ENCODE data around the gene RGS7.
A peak's percentile ranks its signal among the peaks of the same experiment; 100 is the strongest.
"Not testable (repeated sequence)": the region's sequence is repeated elsewhere in the genome, so short reads cannot be mapped to it uniquely, and the experiment has no call there.

RGS7 gene

GRCh38 chr1:241131636-241132194 lies 225.3 kb downstream of the RGS7 start:
- no peak for DNase-seq

- DNase-seq: no peak
Measured at GRCh38 chr1:241130881-241131280, 226.1 kb downstream of the RGS7 start.

GRCh38 chr1:241129207-241129960 lies 227.6 kb downstream of the RGS7 start:
- DNase-seq: no peak

GRCh38 chr1:241125286-241125685 lies 231.7 kb downstream of the RGS7 start:
- DNase-seq: no peak

GRCh38 chr1:241118049-241118448 lies 239.0 kb downstream of the RGS7 start:
- no peak for DNase-seq

- no peak for DNase-seq
Measured at GRCh38 chr1:241115784-241116183, 241.2 kb downstream of the RGS7 start.

- no peak for DNase-seq
Measured at GRCh38 chr1:241114699-241115233, 242.2 kb downstream of the RGS7 start.

GRCh38 chr1:241113557-241113956 lies 243.4 kb downstream of the RGS7 start:
- no peak for DNase-seq

GRCh38 chr1:241109039-241109438 lies 248.0 kb downstream of the RGS7 start:
- DNase-seq: no peak

GRCh38 chr1:241105147-241105546 lies 251.9 kb downstream of the RGS7 start:
- no peak for DNase-seq

GRCh38 chr1:241102664-241103063 lies 254.3 kb downstream of the RGS7 start:
- no peak for DNase-seq

- no peak for DNase-seq
Measured at GRCh38 chr1:241101622-241102021, 255.4 kb downstream of the RGS7 start.

- DNase-seq: no peak
Measured at GRCh38 chr1:241097479-241097878, 259.5 kb downstream of the RGS7 start.

- DNase-seq: no peak
Measured at GRCh38 chr1:241096982-241097381, 260.0 kb downstream of the RGS7 start.

- DNase-seq: no peak
Measured at GRCh38 chr1:241095847-241096246, 261.2 kb downstream of the RGS7 start.

GRCh38 chr1:241090798-241091197 lies 266.2 kb downstream of the RGS7 start:
- no peak for DNase-seq

- not testable (repeated sequence) for DNase-seq
Measured at GRCh38 chr1:241089066-241089465, 267.9 kb downstream of the RGS7 start.

- DNase-seq: not testable (repeated sequence)
Measured at GRCh38 chr1:241088075-241088474, 268.9 kb downstream of the RGS7 start.

- DNase-seq: no peak
Measured at GRCh38 chr1:241086686-241087085, 270.3 kb downstream of the RGS7 start.

GRCh38 chr1:241083285-241083684 lies 273.7 kb downstream of the RGS7 start:
- no peak for DNase-seq

GRCh38 chr1:241081473-241081872 lies 275.5 kb downstream of the RGS7 start:
- DNase-seq: peak; percentile 54

- DNase-seq: no peak
Measured at GRCh38 chr1:241079459-241079858, 277.5 kb downstream of the RGS7 start.

- no peak for DNase-seq
Measured at GRCh38 chr1:241079047-241079446, 278.0 kb downstream of the RGS7 start.

GRCh38 chr1:241077386-241078147 lies 279.4 kb downstream of the RGS7 start:
- no peak for DNase-seq

All from HCEC 1CT (cell line).